GM12878 (cell line): ENCODE data around the gene CTSD. TPM values are rescaled to one million over a fixed set of nuclear protein-coding genes. Genes with fewer than 3 reads are reported as not detected.

Experiments used
- BACH1 ChIP-seq: fragments of 450-650 bp; IDR thresholded peaks from 2 replicates; pipeline ENCODE4 v1.6.1; 2017; ENCODE audit warnings: mild to moderate bottlenecking, borderline replicate concordance
- BHLHE40 ChIP-seq, 2 experiments: fragments of 450-650 bp in 1 of 2; IDR thresholded peaks; 2 replicates each; pipeline ENCODE4 v1.6.1; 2011 to 2017; ENCODE audit warnings: low read depth in 2 of 2, borderline replicate concordance in 1 of 2, improper control_type of control experiment in 1 of 2, low read length in 1 of 2, mild to moderate bottlenecking in 1 of 2
- BMI1 ChIP-seq: fragments of 450-650 bp; IDR thresholded peaks from 2 replicates; pipeline ENCODE4 v1.6.1; 2016; ENCODE audit warnings: mild to moderate bottlenecking, moderate library complexity, borderline replicate concordance
- CREB1 ChIP-seq: IDR thresholded peaks from 2 replicates; pipeline ENCODE4 v1.6.1; 2012; ENCODE audit warnings: low read depth, mild to moderate bottlenecking, inconsistent platforms
- DPF2 ChIP-seq: fragments of 450-650 bp; IDR thresholded peaks from 2 replicates; pipeline ENCODE4 v1.6.1; 2017; ENCODE audit warnings: mild to moderate bottlenecking
- EGR1 ChIP-seq, 2 experiments: IDR thresholded peaks; 1 replicate in 1 of 2; 2 replicates in 1 of 2; pipeline ENCODE4 v1.6.1; 2011 to 2012; ENCODE audit warnings: low read depth in 2 of 2, low read length in 2 of 2, borderline replicate concordance in 1 of 2, mild to moderate bottlenecking in 1 of 2, moderate library complexity in 1 of 2
- ETV6 ChIP-seq, 2 experiments: fragments of 450-650 bp in 1 of 2; IDR thresholded peaks in 1 of 2; conservative IDR thresholded peaks in 1 of 2; 2 replicates each; pipeline ENCODE4 v1.6.1; 2014; ENCODE audit warnings: antibody characterized with exemption in 1 of 2, borderline replicate concordance in 1 of 2, low read depth in 1 of 2, mild to moderate bottlenecking in 1 of 2, moderate library complexity in 1 of 2
- FOXK2 ChIP-seq: fragments of 450-650 bp; IDR thresholded peaks from 2 replicates; pipeline ENCODE4 v1.6.1; 2017; ENCODE audit warnings: mild to moderate bottlenecking, moderate library complexity
- GATAD2B ChIP-seq: fragments of 450-650 bp; conservative IDR thresholded peaks from 2 replicates; pipeline ENCODE4 v1.6.1; 2017; ENCODE audit warnings: low read depth, mild to moderate bottlenecking, moderate library complexity
- IKZF1 ChIP-seq: fragments of 450-650 bp; conservative IDR thresholded peaks from 2 replicates; pipeline ENCODE4 v1.6.1; 2017; ENCODE audit warnings: antibody characterized with exemption, mild to moderate bottlenecking
- MEF2A ChIP-seq: IDR thresholded peaks from 2 replicates; pipeline ENCODE4 v1.6.1; 2011; ENCODE audit warnings: low read depth, mild to moderate bottlenecking, low read length, moderate library complexity; ENCODE audit not compliant: insufficient read depth
- MXI1 ChIP-seq: fragments of 150-350 bp; IDR thresholded peaks from 2 replicates; pipeline ENCODE4 v1.6.1; 2011; ENCODE audit warnings: low read depth, mild to moderate bottlenecking, inconsistent platforms, low read length, improper control_type of control experiment
- NFXL1 ChIP-seq: fragments of 450-650 bp; IDR thresholded peaks from 2 replicates; pipeline ENCODE4 v1.6.1; 2017; ENCODE audit warnings: antibody characterized with exemption, mild to moderate bottlenecking, borderline replicate concordance
- POLR2A ChIP-seq: IDR thresholded peaks from 2 replicates; pipeline ENCODE4 v1.6.1; 2011; ENCODE audit warnings: low read depth, mild to moderate bottlenecking, low read length
- POU2F2 ChIP-seq: IDR thresholded peaks from 3 replicates; pipeline ENCODE4 v1.6.1; 2011; ENCODE audit warnings: low read depth, mild to moderate bottlenecking, low read length, borderline replicate concordance
- RAD51 ChIP-seq: fragments of 450-650 bp; IDR thresholded peaks from 2 replicates; pipeline ENCODE4 v1.6.1; 2016; ENCODE audit warnings: moderate library complexity, mild to moderate bottlenecking, inconsistent platforms
- RELA ChIP-seq: fragments of 450-650 bp; IDR thresholded peaks from 2 replicates; pipeline ENCODE4 v1.8.0; 2014; ENCODE audit warnings: borderline replicate concordance; ENCODE audit not compliant: partially characterized antibody
- SREBF2 ChIP-seq: IDR thresholded peaks from 2 replicates; pipeline ENCODE4 v1.6.1; 2012; ENCODE audit warnings: mild to moderate bottlenecking, low read length
- TCF3 ChIP-seq: IDR thresholded peaks from 2 replicates; pipeline ENCODE4 v1.6.1; 2012; ENCODE audit warnings: low read depth, mild to moderate bottlenecking, low read length, borderline replicate concordance; ENCODE audit not compliant: insufficient read depth
- ZBTB4 ChIP-seq: fragments of 450-650 bp; formaldehyde crosslinking; IDR thresholded peaks from 2 replicates; pipeline ENCODE4 v1.4.0; 2022; ENCODE audit warnings: mild to moderate bottlenecking, moderate library complexity
- ZNF217 ChIP-seq: fragments of 450-650 bp; IDR thresholded peaks from 2 replicates; pipeline ENCODE4 v1.6.1; 2017; ENCODE audit warnings: antibody characterized with exemption, mild to moderate bottlenecking
- ZNF24 ChIP-seq: fragments of 450-650 bp; IDR thresholded peaks from 2 replicates; pipeline ENCODE4 v1.6.1; 2017; ENCODE audit warnings: antibody characterized with exemption, mild to moderate bottlenecking
- polyA plus RNA-seq, 11 experiments: library from polyadenylated mRNA; depleted of rRNA in 4 of 11; unstranded in 6 of 11; stranded (reverse) in 5 of 11; fragments of >200 nt; fragmentation: Nextera tagmentation in 4 of 11; fragmentation: Illumina TruSeq in 1 of 11; extraction: Ambion mirVana in 4 of 11; extraction: Trizol in 1 of 11; gene quantifications; 1 replicate in 1 of 11; 2 replicates in 10 of 11; pipeline versions ENCODE4 v1.2.1 to v1.2.3, GENCODE V29; 2011 to 2016; ENCODE audit warnings: inconsistent platforms in 2 of 11, missing spikeins in 2 of 11, low read depth in 1 of 11
- total RNA-seq, 4 experiments: library from RNA; depleted of rRNA in 3 of 4; stranded (reverse); fragments of >200 nt in 3 of 4; fragmentation: Illumina TruSeq in 1 of 4; extraction: Trizol in 1 of 4; gene quantifications; 2 replicates each; pipeline versions ENCODE4 v1.2.1 to v1.2.3, GENCODE V29; 2013 to 2021
- TF ChIP-seq, protein P1 (sequence below): IDR thresholded peaks from 2 replicates; pipeline ENCODE4 v1.6.1; 2011; ENCODE audit warnings: mild to moderate bottlenecking, low read depth, low read length, moderate library complexity; ENCODE audit not compliant: insufficient replicate concordance
- TF ChIP-seq, protein P2 (sequence below): IDR thresholded peaks from 2 replicates; pipeline ENCODE4 v1.6.1; 2011; ENCODE audit warnings: low read depth, mild to moderate bottlenecking, low read length, moderate library complexity, borderline replicate concordance; ENCODE audit errors: extremely low read depth

CTSD gene
- total and polyA plus RNA-seq, 10 of the 15 experiments (the other 5 are each of a cell fraction or from before 2014, with no cell fraction given) = 0.42 to 54.6 (median 25.0) TPM

DNA sequence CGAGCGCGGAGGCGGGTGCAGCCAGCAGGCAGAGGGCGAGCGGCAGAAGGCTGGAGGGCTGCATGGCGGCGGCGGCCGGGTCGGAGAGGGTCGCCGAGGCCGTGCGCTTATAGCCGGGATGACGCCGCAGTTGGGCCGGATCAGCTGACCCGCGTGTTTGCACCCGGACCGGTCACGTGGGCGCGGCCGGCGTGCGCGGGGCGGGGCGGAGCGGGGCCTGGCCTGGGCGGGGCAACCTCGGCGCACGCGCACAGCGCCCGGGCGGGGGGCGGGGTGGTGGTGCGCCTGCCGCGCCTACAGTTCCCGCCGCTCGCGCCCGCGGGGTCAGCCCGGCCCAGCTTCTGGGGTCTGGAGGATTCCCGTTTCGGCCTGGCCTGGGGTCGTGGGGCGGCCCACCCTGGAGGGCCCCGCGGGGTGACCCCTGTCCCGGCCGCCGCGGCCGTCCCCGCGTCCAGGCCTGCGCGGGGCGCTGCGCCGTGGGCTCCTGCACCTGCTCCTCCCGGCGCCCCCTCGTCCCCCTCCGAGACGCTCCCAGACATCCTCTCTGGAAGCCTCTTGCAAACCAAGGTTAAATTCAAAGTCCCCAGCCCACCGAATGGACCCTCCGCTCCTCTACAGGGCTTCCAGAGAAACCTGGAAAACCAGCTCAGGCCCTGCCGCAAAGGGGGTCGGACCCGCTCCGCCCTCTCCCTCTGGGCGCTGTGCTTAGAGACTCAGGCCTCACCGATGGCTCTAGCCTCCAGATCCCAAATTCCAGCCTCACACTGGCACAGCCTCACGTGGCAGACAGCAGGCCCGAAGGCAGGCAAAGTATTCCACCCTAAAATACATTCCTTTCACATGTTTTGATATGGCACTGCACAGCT lies at the start of gene CTSD (continued):
- TF ChIP-seq NFXL1 (no peak), MEF2A (no peak), ZNF24 (no peak), RAD51 (peak; percentile 90), CREB1 (peak; percentile 58; the same call in 1 of the 2 replicates), RELA (peak; percentile 35), EGR1 (IDR thresholded peaks at IDR 0.05; ENCODE audit: borderline replicate concordance in 1 of 2, low read depth in 2 of 2, low read length in 2 of 2) (peak; percentile 9 to 13; a peak in 2 of 3 replicates), IKZF1 (peak; percentile 73), BMI1 (no peak), ZBTB4 (CRISPR knock-in tag) (no peak), POU2F2 (peak; percentile 8; the same call in 1 of the 3 replicates), TCF3 (0 out of 2 replicates have a peak, but pooled peaks have one; percentile 5), DPF2 (peak; percentile 61; the same call in 1 of the 2 replicates), SREBF2 (no peak), BACH1 (peak; percentile 49; the same call in 1 of the 2 replicates), ETV6 (conservative IDR thresholded peaks at IDR 0.05 in 1 of 2, IDR thresholded peaks at IDR 0.05 in 1 of 2; ENCODE audit: borderline replicate concordance in 1 of 2, low read depth in 1 of 2) (no peak), FOXK2 (peak; percentile 47; the same call in 1 of the 2 replicates), BHLHE40 (IDR thresholded peaks at IDR 0.05; ENCODE audit: borderline replicate concordance in 1 of 2, low read depth in 2 of 2, low read length in 1 of 2) (peak in 1 of 2 experiments; percentile 91; a peak in 2 of 4 replicates), POLR2A (peak; percentile 74), GATAD2B (peak; percentile 70; the same call in 1 of the 2 replicates), ZNF217 (no peak), MXI1 (0 out of 2 replicates have a peak, but pooled peaks have one; percentile 51)
- TF ChIP-seq, protein P1, sequence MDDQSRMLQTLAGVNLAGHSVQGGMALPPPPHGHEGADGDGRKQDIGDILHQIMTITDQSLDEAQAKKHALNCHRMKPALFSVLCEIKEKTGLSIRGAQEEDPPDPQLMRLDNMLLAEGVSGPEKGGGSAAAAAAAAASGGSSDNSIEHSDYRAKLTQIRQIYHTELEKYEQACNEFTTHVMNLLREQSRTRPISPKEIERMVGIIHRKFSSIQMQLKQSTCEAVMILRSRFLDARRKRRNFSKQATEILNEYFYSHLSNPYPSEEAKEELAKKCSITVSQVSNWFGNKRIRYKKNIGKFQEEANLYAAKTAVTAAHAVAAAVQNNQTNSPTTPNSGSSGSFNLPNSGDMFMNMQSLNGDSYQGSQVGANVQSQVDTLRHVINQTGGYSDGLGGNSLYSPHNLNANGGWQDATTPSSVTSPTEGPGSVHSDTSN = no peak
- TF ChIP-seq, protein P2, sequence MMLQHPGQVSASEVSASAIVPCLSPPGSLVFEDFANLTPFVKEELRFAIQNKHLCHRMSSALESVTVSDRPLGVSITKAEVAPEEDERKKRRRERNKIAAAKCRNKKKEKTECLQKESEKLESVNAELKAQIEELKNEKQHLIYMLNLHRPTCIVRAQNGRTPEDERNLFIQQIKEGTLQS = peak; percentile 89
